ENCODE data around the gene ZMAT5.

GRCh38 chr22:29780220-29780619 lies 13.4 kb upstream of the ZMAT5 start:
- TF ChIP-seq CTCF (IDR thresholded peaks at IDR 0.05; ENCODE audit: borderline replicate concordance, extremely low read depth, low read length, poor library complexity, severe bottlenecking) (no peak), EZH2 (IDR thresholded peaks at IDR 0.05; ENCODE audit: borderline replicate concordance, low read depth, low read length, severe bottlenecking) (no peak)

All from DND-41 (cell line).